Stimulated activated CD4-positive, alpha-beta T cell treated with anti-CD3 and anti-CD28 coated beads, Interleukin-15, amount 100 ng/mL, for 1 hour (primary cell): ENCODE data around the gene BANF1.
"Not testable (repeated sequence)": the region's sequence is repeated elsewhere in the genome, so short reads cannot be mapped to it uniquely, and the experiment has no call there.

ENCODE experiments used
- DNase-seq, 2 donors: peaks; one replicate each; pipeline ENCODE4 v3.0.0-alpha.2; 2020; ENCODE audit warnings: low read depth in 1 of 2, low spot score in 1 of 2

Gene BANF1

DNA sequence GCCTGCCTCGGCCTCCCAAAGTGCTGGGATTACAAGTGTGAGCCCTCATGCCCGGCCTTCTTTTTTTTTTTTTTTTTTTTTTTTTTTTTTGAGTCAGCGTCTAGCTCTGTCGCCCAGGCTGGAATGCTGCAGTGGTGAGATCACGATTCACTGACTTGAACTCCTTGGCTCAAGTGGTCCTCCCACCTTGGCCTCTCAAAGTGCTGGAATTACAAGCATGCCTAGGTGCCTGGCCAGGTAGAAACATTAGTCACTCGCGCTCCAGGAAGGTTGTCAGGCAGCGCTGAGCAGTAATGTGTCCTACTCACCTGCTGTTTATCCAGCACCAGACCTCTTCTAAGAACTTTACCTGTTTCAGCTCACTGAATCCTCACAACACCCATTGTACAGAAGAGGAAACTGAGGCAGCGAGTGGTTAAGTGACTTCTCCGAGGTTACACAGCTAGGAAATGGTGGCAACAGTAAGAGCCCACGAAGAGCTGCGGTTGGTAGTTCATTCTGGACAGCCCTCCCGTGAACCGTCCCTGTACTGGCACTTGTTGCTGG lies 9.0 kb downstream of the BANF1 start:
- DNase-seq: no peak

DNA sequence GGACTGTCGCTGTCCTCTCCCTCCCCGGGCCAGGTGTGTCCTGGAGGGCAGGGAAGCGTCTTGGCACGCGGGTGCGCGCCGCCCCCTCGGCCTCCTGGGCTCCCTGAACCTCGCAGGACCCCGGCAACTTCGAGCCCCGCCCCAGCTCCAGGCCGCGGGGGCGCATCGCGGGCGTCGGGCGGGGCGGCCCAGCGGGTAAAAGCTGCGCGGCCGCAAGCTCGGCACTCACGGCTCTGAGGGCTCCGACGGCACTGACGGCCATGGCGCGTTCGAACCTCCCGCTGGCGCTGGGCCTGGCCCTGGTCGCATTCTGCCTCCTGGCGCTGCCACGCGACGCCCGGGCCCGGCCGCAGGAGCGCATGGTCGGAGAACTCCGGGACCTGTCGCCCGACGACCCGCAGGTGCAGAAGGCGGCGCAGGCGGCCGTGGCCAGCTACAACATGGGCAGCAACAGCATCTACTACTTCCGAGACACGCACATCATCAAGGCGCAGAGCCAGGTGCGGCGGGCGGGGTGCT lies 9.5 kb downstream of the BANF1 start, which contains the start of gene CST6:
TSS of gene CST6 (plus strand) at position 224 of the 519 bp plus-strand sequence. CDS start at position 261, 37 bp downstream.
- no peak for DNase-seq

DNA sequence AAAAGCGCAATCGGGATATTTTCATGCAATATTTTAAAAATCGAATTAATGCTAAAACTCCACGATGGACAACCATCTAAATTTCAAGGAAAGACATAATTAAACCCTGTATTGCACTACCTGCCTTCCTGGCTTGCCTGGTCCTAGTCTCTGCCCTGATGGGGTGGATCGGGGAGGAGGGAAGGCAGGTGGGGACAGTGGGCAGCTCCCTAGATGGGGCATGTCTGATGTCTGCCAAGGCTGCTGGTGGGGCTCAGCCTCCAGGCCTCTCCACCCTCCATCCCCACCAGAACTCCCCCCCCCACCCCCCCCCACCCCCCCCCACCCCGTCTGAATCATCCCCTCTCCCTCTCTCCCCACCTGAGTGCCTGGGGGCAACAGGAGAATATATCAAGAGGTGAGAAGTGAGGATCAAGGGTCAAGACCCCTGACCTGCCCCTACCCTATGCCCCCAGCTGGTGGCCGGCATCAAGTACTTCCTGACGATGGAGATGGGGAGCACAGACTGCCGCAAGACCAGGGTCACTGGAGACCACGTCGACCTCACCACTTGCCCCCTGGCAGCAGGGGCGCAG lies 10.2 kb downstream of the BANF1 start:
- DNase-seq: no peak

DNA sequence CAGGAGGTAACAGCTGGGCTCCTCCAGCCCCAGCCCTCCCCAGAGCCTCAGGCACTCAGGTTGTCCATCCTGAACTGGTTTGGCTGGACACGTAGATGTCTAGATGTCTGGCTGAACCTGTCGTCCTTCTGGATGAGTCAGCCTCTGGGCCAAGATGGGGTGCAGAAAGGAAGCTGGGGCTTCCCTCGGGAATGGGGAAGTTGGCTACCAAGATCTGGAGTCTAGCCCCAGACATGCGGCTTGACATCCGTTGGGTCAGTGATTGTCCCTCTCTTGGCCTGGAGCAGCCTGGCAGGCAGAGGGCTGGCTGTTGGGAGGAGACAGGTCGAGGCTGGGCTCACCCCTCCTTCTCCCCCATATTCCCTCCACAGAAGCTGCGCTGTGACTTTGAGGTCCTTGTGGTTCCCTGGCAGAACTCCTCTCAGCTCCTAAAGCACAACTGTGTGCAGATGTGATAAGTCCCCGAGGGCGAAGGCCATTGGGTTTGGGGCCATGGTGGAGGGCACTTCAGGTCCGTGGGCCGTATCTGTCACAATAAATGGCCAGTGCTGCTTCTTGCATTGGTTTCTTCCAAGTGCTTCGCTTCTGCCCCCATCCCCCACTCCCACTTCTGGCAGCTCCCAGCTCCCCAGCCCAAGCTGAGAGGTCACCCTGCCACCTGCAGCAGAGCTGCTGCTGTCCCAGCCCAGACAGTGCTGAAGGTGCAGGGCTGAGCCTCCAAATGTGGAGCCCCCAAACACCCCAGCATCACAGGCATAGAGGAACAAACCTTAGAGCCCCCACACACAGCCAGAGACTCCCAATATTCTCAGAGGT lies 10.9 kb downstream of the BANF1 start:
- DNase-seq: no peak

DNA sequence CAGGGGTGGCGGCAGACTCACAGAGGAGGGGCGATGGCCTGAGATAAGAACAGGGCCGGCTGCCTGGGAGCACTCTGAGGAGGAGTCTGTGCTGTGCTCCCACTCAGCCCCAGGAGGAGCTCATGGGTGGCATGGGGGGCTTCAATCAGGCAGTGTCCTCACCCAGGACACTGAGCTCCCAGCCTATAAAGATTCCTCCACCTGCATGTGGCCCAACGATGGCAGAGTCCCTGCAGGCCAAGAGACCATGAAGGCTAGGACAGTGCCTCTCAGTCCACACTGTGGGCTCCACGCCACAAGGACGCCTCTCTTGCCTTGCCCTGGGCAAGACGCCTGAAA lies 11.4 kb downstream of the BANF1 start:
- no peak for DNase-seq

DNA sequence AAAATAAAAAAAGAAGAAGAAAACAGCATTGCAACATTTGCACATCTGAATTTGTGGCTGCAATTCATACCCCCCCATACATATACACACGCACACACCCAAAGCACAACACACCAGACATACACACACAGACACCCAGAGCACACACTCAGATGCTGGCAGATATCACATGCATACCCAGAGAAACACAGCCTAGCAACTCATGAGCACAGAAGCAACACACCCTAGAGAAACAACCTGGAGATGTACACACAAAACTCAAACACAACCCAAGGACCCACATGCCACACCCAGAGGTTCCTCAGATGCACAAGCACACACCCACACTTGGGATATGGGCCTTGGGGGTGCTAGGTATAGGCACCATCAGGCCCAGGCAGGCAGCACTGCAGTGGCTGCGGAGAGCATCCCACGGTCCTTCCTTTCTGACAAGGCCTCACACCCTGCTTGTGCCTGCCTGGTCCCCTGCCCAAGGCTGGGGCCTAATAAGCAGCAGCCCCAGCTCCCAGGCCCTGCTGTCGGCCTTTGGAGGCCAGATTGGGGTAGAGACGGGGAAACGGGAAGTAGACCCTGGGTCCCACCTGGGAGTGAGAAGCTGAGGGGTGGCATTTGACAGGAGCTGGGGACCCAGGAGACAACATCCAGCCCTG lies 12.6 kb downstream of the BANF1 start:
- DNase-seq: no peak

DNA sequence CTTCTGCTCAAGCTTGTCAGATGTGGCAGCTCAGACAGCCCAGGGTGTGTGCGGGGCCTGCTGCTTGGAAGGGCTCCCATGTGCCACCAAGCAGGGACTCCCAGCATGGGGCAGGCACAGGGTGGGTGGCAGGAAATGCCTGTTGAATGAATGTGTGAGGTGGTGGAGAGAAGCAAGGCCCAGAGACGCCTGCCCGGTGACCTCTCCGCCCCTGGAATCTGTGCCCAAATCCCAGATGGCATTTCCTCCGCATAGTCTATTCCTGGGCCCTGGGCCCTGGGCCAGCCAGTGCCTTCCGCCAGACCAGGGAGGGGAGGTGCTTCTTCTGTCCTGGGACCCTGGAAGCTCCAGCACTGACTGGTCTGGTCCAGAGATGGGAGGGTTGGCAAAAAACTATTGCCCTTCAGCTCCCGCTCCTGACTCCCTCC lies 13.2 kb downstream of the BANF1 start:
- no peak for DNase-seq

DNA sequence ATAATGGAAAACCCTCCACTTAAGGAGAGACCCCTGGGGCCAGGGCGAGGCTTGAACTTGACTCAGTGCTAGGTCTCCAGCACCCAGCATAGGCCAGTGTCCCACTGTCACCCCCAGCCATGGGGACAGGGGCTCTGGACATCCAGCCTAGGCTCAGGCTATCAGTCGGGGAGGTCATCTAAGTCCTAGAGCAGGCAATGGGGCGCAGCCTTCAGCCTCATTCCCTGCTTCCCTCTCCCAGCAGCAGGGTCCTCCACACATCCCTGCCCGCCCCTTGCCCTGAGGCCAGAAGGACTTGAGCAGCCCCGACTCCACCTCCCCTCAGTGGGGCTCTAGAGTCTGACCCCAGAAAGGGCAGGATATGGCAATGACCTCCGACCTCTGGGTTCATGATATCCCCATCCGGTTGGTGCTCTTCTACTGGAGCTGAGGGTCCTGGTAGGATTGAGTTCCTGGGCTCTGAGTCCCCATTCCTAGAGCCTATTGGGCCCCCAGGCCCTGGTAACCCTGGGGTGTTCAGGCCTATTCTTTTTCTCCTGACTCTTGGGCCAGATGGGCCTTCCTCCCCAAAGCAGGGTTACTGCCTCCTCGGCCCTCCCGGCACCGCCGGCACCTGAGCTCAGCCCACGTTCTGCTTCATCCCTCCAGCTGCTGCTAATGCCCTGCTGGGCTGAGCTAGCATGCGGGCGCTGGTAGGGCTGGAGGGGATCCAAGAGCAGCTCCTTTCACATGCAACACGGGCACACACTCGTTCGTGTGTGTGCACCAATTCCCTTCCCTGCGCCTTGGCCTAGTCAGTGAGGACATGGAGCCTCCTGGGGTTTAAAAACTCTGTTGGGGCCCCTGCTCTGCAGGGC lies 13.9 kb downstream of the BANF1 start:
- no peak for DNase-seq

DNA sequence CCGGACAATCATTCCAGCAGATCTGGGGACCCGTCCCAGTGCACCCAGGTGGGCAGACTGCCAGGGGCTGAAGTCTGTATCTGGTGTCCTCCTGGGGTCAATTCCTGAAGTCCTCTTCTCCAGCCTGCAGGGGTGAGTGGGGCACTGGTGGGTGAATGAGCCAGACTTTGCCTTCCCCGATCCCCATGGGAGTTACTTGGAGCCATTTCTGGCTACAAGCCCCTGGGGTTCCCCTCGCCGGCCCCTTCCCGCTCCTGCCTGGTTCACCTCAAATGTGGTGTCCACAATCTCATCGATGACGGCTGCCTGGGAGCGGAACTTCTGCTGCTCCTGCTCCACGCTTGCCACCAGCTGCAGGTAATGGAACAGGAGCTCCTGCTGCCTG lies 14.5 kb downstream of the BANF1 start:
- DNase-seq: no peak

DNA sequence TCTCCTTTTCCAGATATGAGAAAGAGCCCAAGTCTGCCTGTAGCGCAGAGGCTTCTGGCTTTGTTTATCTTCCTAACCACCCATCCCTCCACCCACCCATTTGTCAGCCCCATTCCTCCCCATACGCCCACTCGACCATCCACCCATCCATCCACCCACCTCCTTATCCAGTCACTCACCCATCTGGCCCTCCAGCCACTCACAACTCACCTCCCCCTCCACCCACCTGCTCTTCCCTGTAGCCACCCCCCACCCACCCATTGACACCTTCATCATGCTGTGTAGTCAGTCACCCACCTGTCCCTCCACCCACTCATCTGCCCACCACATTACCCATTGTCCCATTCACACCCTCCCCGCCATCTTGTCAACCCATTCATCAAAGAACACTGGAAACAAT lies 15.0 kb downstream of the BANF1 start:
- DNase-seq: no peak

DNA sequence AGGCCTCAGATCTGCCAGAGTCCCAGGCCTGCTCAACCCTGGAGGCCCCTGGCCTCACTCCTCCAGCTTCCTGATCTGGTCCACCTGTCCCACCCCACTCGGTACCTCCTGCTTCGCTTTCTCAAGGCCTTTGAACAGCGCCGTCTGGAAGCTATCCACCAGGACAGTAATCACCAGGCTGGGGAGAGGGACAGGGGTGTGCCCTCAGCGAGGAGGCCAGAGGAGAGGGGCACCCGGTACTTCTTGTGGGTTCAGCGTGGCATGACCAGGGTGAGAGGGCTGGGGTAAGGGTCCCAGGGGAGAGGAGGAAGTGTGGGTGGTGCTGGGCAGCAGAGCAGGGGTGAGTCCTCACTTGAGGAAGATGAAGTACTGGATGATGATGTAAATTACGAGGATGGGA lies 17.9 kb downstream of the BANF1 start:
- no peak for DNase-seq

DNA sequence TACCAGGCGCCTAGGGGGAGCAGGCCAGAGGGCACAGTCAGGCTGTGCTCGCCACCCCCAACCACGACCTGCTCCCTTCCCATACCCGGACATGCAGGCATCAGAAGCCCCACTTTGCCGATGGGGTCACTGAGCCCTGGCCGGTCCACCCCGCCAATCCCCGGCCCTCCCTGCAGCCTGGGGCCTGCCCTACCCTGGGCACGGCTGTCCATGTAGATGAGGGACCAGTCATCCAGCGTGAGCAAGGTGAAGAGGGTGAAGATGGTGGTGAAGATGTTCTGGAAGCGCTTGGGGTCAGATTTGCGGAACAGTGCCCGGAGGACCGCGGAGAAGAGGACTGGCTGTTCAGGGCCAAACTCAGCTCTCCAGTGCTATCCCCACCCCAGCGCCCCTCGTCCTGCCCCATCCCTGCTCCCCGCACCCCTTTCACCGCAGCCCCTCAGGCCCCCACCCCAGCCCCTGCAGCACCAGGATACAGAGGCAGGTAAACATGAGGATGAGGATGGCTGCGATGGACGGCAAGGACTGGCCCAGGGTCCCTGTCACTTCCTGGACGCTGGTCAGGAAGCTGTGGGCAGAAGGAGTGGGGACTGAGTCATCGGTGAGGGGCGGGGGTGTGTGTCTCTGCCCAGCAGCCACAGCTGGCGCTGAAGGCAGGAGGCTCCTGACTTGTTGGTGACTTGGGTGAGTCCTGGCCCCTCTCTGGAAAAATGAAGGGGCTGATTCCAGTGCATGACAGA lies 18.5 kb downstream of the BANF1 start:
- no peak for DNase-seq

DNA sequence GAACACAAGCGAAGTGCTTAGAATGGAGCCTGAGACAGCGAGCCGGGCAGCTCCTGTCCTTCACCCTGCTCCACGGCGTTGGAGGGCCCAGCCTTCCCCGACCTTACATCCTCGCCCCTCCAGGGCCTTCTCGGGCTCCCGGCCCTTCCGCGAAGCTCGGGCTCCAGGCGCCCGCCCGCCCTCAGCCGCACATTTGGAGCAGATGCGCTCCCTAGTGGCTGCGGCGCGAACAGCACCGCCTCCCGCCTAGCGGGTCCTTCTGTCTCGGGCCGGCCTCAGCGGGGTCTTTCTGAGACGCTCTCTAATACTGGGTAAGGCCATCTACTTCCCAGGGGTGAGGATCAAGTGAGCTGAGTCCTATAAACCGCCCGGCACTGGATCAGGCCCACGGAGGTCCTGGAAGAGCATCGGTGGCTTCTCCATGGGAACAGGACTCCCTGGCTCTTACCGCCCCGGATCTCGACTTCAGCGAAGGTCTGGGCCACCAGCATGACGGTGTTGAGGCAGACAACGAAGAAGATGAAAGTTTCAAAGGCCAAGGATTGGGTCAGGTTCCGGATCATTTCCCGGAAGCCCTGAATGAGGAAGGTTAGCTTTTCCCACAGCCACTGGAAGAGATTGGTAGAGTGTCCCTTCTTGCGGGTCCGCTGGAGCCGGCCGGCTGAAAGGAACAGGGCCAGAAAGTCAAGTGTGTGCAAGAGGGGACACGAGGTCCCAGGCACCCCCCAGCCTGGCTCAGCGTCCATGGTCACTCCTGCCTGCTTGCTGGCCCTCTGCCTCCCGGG lies 20.3 kb downstream of the BANF1 start:
- DNase-seq: peak; percentile 56 to 80

DNA sequence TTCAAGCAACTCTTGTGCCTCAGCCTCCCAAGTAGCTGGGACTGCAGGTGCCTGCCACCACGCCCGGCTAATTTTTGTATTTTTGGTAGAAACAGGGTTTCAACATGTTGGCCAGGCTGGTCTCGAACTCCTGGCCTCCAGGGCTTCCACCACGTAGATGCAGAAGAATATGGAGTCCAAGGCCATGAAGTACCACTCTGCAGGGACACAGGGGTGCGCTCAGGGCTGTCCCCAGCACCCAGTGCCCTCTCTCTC lies 20.8 kb downstream of the BANF1 start:
- not testable (repeated sequence) for DNase-seq

DNA sequence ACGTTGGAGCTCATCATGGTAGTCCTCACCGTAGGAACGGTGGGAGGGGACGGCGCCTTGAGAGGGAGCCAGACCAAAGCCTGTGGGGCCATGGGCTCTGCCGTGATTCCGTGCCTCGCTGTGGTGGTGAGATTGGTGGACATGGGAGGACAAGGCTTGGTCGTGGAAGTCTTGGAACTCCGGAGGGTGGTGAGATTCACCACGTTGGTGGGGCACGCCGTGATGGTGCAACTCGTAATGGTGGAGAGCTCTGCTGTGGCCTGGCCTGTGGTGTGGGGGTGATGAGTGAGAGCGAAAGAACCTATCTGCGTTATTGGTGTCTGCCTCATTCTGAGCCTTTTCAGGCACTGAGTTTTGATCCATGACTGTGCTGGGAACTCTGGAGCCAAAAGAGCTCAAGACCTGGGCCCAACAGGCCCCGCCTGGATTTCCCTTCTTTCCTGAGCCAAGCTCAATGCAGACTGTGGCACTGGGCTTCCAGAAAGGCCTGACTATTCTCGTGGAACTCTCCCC lies 23.8 kb downstream of the BANF1 start, which contains the start of gene CATSPER1:
TSS of gene CATSPER1 (minus strand) at position 463 of the 513 bp plus-strand sequence. CDS start at position 363, 100 bp downstream.
- no peak for DNase-seq

DNA sequence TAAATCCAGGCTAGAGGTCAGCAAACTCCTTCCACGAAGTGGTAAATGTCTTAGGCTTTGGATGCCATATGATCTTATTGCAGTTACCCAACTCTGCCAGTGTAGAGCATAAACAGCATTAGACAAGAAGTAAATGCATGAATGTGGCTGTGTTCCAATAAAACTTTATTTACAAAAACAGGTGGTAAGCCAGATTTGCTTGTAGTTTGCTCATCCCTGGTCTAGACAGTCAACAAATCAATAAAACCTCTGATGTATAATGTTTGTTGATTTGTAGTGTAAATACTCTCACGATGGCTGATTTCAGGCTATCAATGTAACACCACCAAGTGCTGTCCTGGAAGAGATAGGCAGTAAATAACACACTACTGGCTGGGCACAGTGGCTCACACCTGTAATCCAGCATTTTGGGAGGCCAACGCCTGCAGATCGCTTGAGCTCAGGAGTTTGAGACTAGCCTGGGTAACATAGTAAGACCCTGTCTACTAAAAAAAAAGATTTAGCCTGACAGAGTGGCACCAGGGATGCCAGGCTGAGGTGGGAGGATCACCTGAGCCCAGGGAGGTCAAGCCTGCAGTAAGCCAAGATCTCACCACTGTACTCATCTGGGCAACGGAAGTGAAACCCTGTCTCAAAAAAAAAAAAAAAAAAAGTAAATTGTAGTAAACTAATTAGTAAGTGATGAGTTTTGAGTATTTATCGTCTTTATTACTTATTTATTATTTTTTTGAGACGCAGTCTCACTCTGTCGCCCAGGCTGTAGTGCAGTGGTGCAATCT lies 30.8 kb downstream of the BANF1 start:
- DNase-seq: no peak

DNA sequence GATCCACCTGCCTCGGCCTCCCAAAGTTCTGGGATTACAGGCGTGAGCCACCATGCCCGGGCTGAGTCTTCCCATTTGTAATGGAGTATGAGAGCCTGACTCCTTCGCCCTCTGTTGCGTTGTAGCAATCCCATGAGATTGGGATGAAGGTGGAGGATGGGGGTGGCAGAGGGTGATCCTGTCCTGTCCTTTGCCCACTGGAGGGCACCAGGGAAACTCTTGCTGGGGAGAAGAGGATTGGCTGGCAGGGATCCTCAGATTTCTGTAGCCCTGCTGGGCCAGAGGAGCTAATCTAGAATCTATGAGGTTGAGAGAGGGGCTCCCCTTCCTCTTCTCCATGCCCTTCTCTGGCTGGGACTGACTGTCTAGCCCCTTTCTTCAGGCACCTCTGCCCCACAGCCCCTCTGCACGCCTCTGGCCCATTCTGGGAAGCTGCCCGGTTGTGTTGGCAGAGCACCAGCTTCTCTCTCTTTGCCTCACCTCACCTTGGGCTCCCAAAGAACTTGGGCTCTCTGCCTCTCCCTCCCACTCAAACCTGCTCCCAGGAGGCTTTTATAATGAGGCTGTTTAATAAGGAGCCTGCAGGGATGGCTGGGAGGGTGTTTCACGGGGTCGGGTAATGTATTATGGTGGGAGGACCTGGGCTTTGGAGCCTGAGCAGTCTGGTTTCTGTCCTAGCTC lies 33.5 kb downstream of the BANF1 start:
- no peak for DNase-seq

DNA sequence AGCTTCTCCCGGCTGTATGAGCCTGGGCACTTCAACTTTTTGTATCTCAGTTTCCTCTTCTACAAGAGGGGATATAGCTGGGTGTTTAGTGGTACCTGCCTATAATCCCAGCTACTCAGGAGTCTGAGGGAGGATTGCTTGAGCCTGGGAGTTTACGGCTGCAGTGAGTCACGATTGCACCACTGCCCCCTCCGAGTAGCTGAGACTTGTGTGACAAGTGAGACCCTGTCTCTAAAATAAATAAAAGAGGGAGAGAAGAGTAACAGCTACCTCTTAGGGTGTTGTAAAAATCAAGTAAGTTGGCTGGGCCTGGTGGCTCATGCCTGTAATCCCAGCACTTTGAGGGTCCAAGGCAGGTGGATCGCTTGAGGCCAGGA lies 34.0 kb downstream of the BANF1 start:
- DNase-seq: no peak
